ENCODE results near the gene ZNF860. TPM values are rescaled to one million over a fixed set of nuclear protein-coding genes. Genes with fewer than 3 reads are reported as not detected.

Gene ZNF860
- total RNA-seq, 1 experiment from 2014 or later, result 8.9 TPM

- Histone ChIP-seq H3K36me3 (ENCODE audit: control insufficient read depth, insufficient read depth, low read length) (no peaks in the 10 kb centered on the region), H3K4me3 (ENCODE audit: low read depth in 2 of 2, low read length in 2 of 2) (no peak overlapping the region), H3K4me1 (ENCODE audit: control insufficient read depth, insufficient read depth, low read length) (no peaks in the 10 kb centered on the region; the same call in 1 of the 2 replicates), H3K27me3 (ENCODE audit: control insufficient read depth, insufficient read depth, low read length) (no peaks in the 10 kb centered on the region), H3K27ac (ENCODE audit: low read length) (no peak overlapping the region), H3K9me3 (ENCODE audit: control insufficient read depth, insufficient read depth, low read depth, low read length) (no peaks in the 10 kb centered on the region)
- DNase-seq (ENCODE audit: low read depth, low spot score), result no peak
- no TSS peak for BruUV-seq (replicated peaks)
- TF ChIP-seq TCF7L2 (IDR thresholded peaks at IDR 0.05; ENCODE audit: low read depth, low read length) (no peak), REST (IDR thresholded peaks at IDR 0.05; ENCODE audit: insufficient read depth in 1 of 2, low read depth in 2 of 2, low read length in 1 of 2) (no peak), POLR2AphosphoS5 (IDR thresholded peaks at IDR 0.05; ENCODE audit: low read depth, low read length) (no peak), SIN3A (IDR thresholded peaks at IDR 0.05; ENCODE audit: borderline replicate concordance, insufficient read depth, low read depth, low read length) (no peak)
- TF ChIP-seq, protein P1, sequence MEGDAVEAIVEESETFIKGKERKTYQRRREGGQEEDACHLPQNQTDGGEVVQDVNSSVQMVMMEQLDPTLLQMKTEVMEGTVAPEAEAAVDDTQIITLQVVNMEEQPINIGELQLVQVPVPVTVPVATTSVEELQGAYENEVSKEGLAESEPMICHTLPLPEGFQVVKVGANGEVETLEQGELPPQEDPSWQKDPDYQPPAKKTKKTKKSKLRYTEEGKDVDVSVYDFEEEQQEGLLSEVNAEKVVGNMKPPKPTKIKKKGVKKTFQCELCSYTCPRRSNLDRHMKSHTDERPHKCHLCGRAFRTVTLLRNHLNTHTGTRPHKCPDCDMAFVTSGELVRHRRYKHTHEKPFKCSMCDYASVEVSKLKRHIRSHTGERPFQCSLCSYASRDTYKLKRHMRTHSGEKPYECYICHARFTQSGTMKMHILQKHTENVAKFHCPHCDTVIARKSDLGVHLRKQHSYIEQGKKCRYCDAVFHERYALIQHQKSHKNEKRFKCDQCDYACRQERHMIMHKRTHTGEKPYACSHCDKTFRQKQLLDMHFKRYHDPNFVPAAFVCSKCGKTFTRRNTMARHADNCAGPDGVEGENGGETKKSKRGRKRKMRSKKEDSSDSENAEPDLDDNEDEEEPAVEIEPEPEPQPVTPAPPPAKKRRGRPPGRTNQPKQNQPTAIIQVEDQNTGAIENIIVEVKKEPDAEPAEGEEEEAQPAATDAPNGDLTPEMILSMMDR (IDR thresholded peaks at IDR 0.05), result no peak
- in situ Hi-C loops (cut with HindIII; ENCODE audit: low pct_unique_long_range_greater_than_20kb, low sequenced_read_pairs), result no loop called here
- POLR2A ChIA-PET, result no interaction called here
- CTCF ChIA-PET, result no interaction called here
- intact Hi-C loops (cut with micrococcal nuclease; ENCODE audit: unreplicated experiment), result no loop called here
- ATAC-seq, result no peak
Measured at GRCh38 chr3:32021748-32022147, 40.2 kb downstream of the ZNF860 start.

- DNase-seq (ENCODE audit: low read depth, low spot score) (no peak), ATAC-seq (no peak)
- no peak overlapping the region for H3K27ac ChIP-seq (ENCODE audit: low read length)
- in situ Hi-C loops (cut with HindIII; ENCODE audit: low pct_unique_long_range_greater_than_20kb, low sequenced_read_pairs), result no loop called here
- POLR2A ChIA-PET, result no interaction called here
- BruUV-seq (replicated peaks), result no TSS peak
- intact Hi-C loops (cut with micrococcal nuclease; ENCODE audit: unreplicated experiment), result no loop called here
- TF ChIP-seq, protein P1 (IDR thresholded peaks at IDR 0.05), result no peak
- TF ChIP-seq REST (IDR thresholded peaks at IDR 0.05; ENCODE audit: insufficient read depth in 1 of 2, low read depth in 2 of 2, low read length in 1 of 2) (no peak), TCF7L2 (IDR thresholded peaks at IDR 0.05; ENCODE audit: low read depth, low read length) (no peak), SIN3A (IDR thresholded peaks at IDR 0.05; ENCODE audit: borderline replicate concordance, insufficient read depth, low read depth, low read length) (no peak)
- CTCF ChIA-PET, result no interaction called here
- no peaks in the 10 kb centered on the region for H3K27me3 ChIP-seq (ENCODE audit: control insufficient read depth, insufficient read depth, low read length)
- H3K9me3 ChIP-seq (ENCODE audit: control insufficient read depth, insufficient read depth, low read depth, low read length), result no peaks in the 10 kb centered on the region
- H3K36me3 ChIP-seq (ENCODE audit: control insufficient read depth, insufficient read depth, low read length), result no peaks in the 10 kb centered on the region
- no peaks in the 10 kb centered on the region; the same call in 1 of the 2 replicates for H3K4me1 ChIP-seq (ENCODE audit: control insufficient read depth, insufficient read depth, low read length)
- no peak overlapping the region for H3K4me3 ChIP-seq (ENCODE audit: low read depth in 2 of 2, low read length in 2 of 2)
Measured at GRCh38 chr3:32022947-32023346, 41.4 kb downstream of the ZNF860 start.

All from Panc1 (cell line).